Tibial artery (tissue), 4 donors: Measurements from ENCODE around the gene MON1A.
"Not testable (repeated sequence)": the region's sequence is repeated elsewhere in the genome, so short reads cannot be mapped to it uniquely, and the experiment has no call there.

Experiments
- DNase-seq, 2 donors: peaks; one replicate each; pipeline ENCODE4 v3.0.0-alpha.2; 2019
- H3K27ac ChIP-seq, 2 donors: fragments of 200-600 bp; sonication (generic) in 1 of 2; 1 replicate in 1 of 2; 2 replicates in 1 of 2; pipeline ENCODE4 v1.5.1; 2018 to 2019; ENCODE audit warnings: mild to moderate bottlenecking in 1 of 2
- H3K27me3 ChIP-seq, 2 donors: fragments of 200-600 bp; sonication (generic) in 1 of 2; one replicate each; pipeline versions ENCODE4 v1.5.1 to v1.6.0; 2016 to 2019
- H3K36me3 ChIP-seq, 3 donors: fragments of 200-600 bp; sonication (generic) in 2 of 3; one replicate each; pipeline ENCODE4 v1.5.1; 2016 to 2019; ENCODE audit warnings: mild to moderate bottlenecking in 2 of 3
- H3K4me1 ChIP-seq, 4 donors: fragments of 200-600 bp; sonication (generic) in 2 of 4; 1 replicate in 3 of 4; 2 replicates in 1 of 4; pipeline ENCODE4 v1.5.1; 2016 to 2019
- H3K4me3 ChIP-seq, 2 donors: fragments of 200-600 bp; sonication (generic) in 1 of 2; 1 replicate in 1 of 2; 2 replicates in 1 of 2; pipeline ENCODE4 v1.5.1; 2018 to 2019; ENCODE audit warnings: mild to moderate bottlenecking in 2 of 2
- H3K9me3 ChIP-seq, 3 donors: fragments of 200-600 bp; sonication (generic) in 1 of 3; one replicate each; pipeline ENCODE4 v1.5.1; 2016 to 2019
- CTCF ChIP-seq, 2 experiments: fragments of 200-600 bp in 1 of 2; fragments of 450-650 bp in 1 of 2; IDR thresholded peaks; one replicate each; pipeline ENCODE4 v1.5.1; 2017 to 2019; ENCODE audit warnings: antibody characterized with exemption in 2 of 2, mild to moderate bottlenecking in 1 of 2, moderate library complexity in 1 of 2
- intact Hi-C: fragments of 100-400 bp; cut with DNase I; formaldehyde crosslinking; loops from one replicate; pipeline ENCODE4 v1.15.0; 2023; ENCODE audit warnings: low total_unique reads

MON1A gene

GRCh38 chr3:49939858-49940666 lies 10.5 kb upstream of the MON1A start, which contains the start of gene RBM6:
Gene RBM6, plus strand, starts transcription at chr3:49940150. Its CDS starts 22,492 bp downstream, at chr3:49962642.
- intact Hi-C loops, result no loop called here
- Histone ChIP-seq H3K9me3 (no peaks in the 10 kb centered on the region), H3K27me3 (no peaks in the 10 kb centered on the region), H3K27ac (peak within 1 kb of the TSS; percentile 91 to 94), H3K36me3 (no peaks in the 10 kb centered on the region), H3K4me3 (peak within 1 kb of the TSS; percentile 70 to 85), H3K4me1 (peaks cover 0 to 23% (median 13%) of the 10 kb centered on the region in 4 donors)
- DNase-seq, result peak; percentile 98 to 99
- no peak for TF ChIP-seq CTCF (IDR thresholded peaks at IDR 0.05)

- Histone ChIP-seq H3K4me1 (peaks cover 0 to 17% (median 12%) of the 10 kb centered on the region in 4 donors), H3K27ac (no peak overlapping the region), H3K36me3 (no peaks in the 10 kb centered on the region), H3K4me3 (no peak overlapping the region), H3K27me3 (no peaks in the 10 kb centered on the region), H3K9me3 (no peaks in the 10 kb centered on the region)
- no peak for TF ChIP-seq CTCF (IDR thresholded peaks at IDR 0.05)
- intact Hi-C loops, result no loop called here
- no peak for DNase-seq
These were observed 7.5 kb upstream of the MON1A start for GRCh38 chr3:49937090-49937489.

GRCh38 chr3:49932281-49932680 lies 2.7 kb upstream of the MON1A start:
- H3K27ac ChIP-seq, H3K36me3 ChIP-seq, intact Hi-C loops, H3K9me3 ChIP-seq, H3K27me3 ChIP-seq, H3K4me3 ChIP-seq, DNase-seq: not testable (repeated sequence)
- H3K4me1 ChIP-seq, result peaks cover 0 to 26% (median 16%) of the 10 kb centered on the region in 4 donors

- intact Hi-C loops, result no loop called here
- no peaks in the 10 kb centered on the region for H3K9me3 ChIP-seq
- no peak overlapping the region for H3K4me3 ChIP-seq
- H3K27me3 ChIP-seq, result no peaks in the 10 kb centered on the region
- H3K36me3 ChIP-seq, result no peaks in the 10 kb centered on the region
- peak overlapping the region; percentile 82 to 91 for H3K27ac ChIP-seq
- no peak for DNase-seq
- peaks cover 0 to 26% (median 16%) of the 10 kb centered on the region in 4 donors for H3K4me1 ChIP-seq
- no peak for TF ChIP-seq CTCF (IDR thresholded peaks at IDR 0.05)
These were observed 1.3 kb upstream of the MON1A start for GRCh38 chr3:49930922-49931321.

GRCh38 chr3:49930168-49930690 lies 618 bp upstream of the MON1A start:
- H3K4me3 ChIP-seq, result peak overlapping the region; percentile 82 to 89
- no peak for DNase-seq
- intact Hi-C loops, result no loop called here

More at GRCh38 chr3:49930168-49930690, 618 bp upstream of the MON1A start:
- H3K4me1 ChIP-seq, result peaks cover 0 to 26% (median 16%) of the 10 kb centered on the region in 4 donors
- H3K27me3 ChIP-seq, result no peaks in the 10 kb centered on the region
- TF ChIP-seq CTCF (IDR thresholded peaks at IDR 0.05), result no peak
- no peaks in the 10 kb centered on the region for H3K36me3 ChIP-seq
- peak overlapping the region; percentile 82 to 91 for H3K27ac ChIP-seq
- H3K9me3 ChIP-seq, result no peaks in the 10 kb centered on the region
